Posterior cingulate gyrus (tissue), 11 donors: ENCODE results near the gene VAV3.
"Not testable (repeated sequence)": the region's sequence is repeated elsewhere in the genome, so short reads cannot be mapped to it uniquely, and the experiment has no call there.

Source experiments
- DNase-seq, 10 donors: peaks; one replicate each; pipeline versions ENCODE4 v3.0.0 to v3.0.0-alpha.2; 2020 to 2021; ENCODE audit warnings: mixed read lengths in 3 of 10
- intact Hi-C: fragments of 100-400 bp; cut with DNase I; formaldehyde crosslinking; loops from one replicate; pipeline ENCODE4 v1.15.1; 2023

Gene VAV3

GRCh38 chr1:107670397-107671040, 294.5 kb downstream of the VAV3 start:
- intact Hi-C loops = no loop called here
- no peak for DNase-seq

- intact Hi-C loops = no loop called here
- no peak for DNase-seq
These were observed 295.0 kb downstream of the VAV3 start for GRCh38 chr1:107669996-107670395.

GRCh38 chr1:107668762-107669161, 296.2 kb downstream of the VAV3 start:
- intact Hi-C loops = no loop called here
- no peak for DNase-seq

- intact Hi-C loops = no loop called here
- DNase-seq = no peak
These were observed 298.5 kb downstream of the VAV3 start for GRCh38 chr1:107666493-107666892.

- intact Hi-C loops = no loop called here
- no peak for DNase-seq
These were observed 299.7 kb downstream of the VAV3 start for GRCh38 chr1:107664982-107665925.

- no peak for DNase-seq
- intact Hi-C loops = no loop called here
These were observed 302.0 kb downstream of the VAV3 start for GRCh38 chr1:107662971-107663370.

GRCh38 chr1:107661158-107661557, 303.8 kb downstream of the VAV3 start:
- DNase-seq = peak in 1 of 10 donors; percentile 51
- intact Hi-C loops = no loop called here

GRCh38 chr1:107659961-107660360, 305.0 kb downstream of the VAV3 start:
- DNase-seq = no peak
- intact Hi-C loops = no loop called here

GRCh38 chr1:107657356-107657755, 307.6 kb downstream of the VAV3 start:
- intact Hi-C loops = no loop called here
- no peak for DNase-seq

- no peak for DNase-seq
- intact Hi-C loops = no loop called here
These were observed 311.2 kb downstream of the VAV3 start for GRCh38 chr1:107653765-107654164.

GRCh38 chr1:107653005-107653404, 312.0 kb downstream of the VAV3 start:
- intact Hi-C loops = no loop called here
- DNase-seq = no peak

- intact Hi-C loops = not testable (repeated sequence)
These were observed 314.2 kb downstream of the VAV3 start for GRCh38 chr1:107650825-107651224.

GRCh38 chr1:107649023-107649422, 316.0 kb downstream of the VAV3 start:
- DNase-seq = no peak
- intact Hi-C loops = no loop called here

More at GRCh38 chr1:107650825-107651224, 314.2 kb downstream of the VAV3 start:
- DNase-seq = not testable (repeated sequence)

GRCh38 chr1:107648071-107648470, 316.9 kb downstream of the VAV3 start:
- DNase-seq = no peak
- intact Hi-C loops = no loop called here

GRCh38 chr1:107647012-107647411, 318.0 kb downstream of the VAV3 start:
- no peak for DNase-seq
- intact Hi-C loops = no loop called here

GRCh38 chr1:107643766-107644165, 321.2 kb downstream of the VAV3 start:
- DNase-seq = no peak
- intact Hi-C loops = no loop called here

- intact Hi-C loops = no loop called here
- DNase-seq = no peak
These were observed 324.8 kb downstream of the VAV3 start for GRCh38 chr1:107640207-107640606.

- intact Hi-C loops = no loop called here
- no peak for DNase-seq
These were observed 327.9 kb downstream of the VAV3 start for GRCh38 chr1:107637101-107637500.

- intact Hi-C loops = no loop called here
- no peak for DNase-seq
These were observed 331.4 kb downstream of the VAV3 start for GRCh38 chr1:107633596-107633995.

- no peak for DNase-seq
- intact Hi-C loops = no loop called here
These were observed 338.7 kb downstream of the VAV3 start for GRCh38 chr1:107626073-107626796.

GRCh38 chr1:107625405-107626029, 339.5 kb downstream of the VAV3 start:
- no peak for DNase-seq
- intact Hi-C loops = no loop called here
